Dedifferentiated amniotic fluid mesenchymal stem cell (primary cell): ENCODE results near the gene PDX1.
A peak's percentile ranks its signal among the peaks of the same experiment; 100 is the strongest.

Experiments
- DNase-seq: peaks from one replicate; pipeline ENCODE4 v3.0.0-alpha.2; 2016; ENCODE audit errors: extremely low spot score

Gene PDX1

GRCh38 chr13:27919934-27920676 lies at the start of gene PDX1:
Gene PDX1 (plus strand): TSS chr13:27920000. CDS start chr13:27920139, 139 bp downstream.
- DNase-seq: no peak

- DNase-seq: no peak
Measured at GRCh38 chr13:27878274-27878673, 41.5 kb upstream of the PDX1 start.

- no peak for DNase-seq
Measured at GRCh38 chr13:27889471-27889870, 30.3 kb upstream of the PDX1 start.

- no peak for DNase-seq
Measured at GRCh38 chr13:27896726-27897125, 23.1 kb upstream of the PDX1 start.

GRCh38 chr13:27904719-27905118 lies 15.1 kb upstream of the PDX1 start:
- no peak for DNase-seq

- no peak for DNase-seq
Measured at GRCh38 chr13:27905650-27906049, 14.2 kb upstream of the PDX1 start.

- no peak for DNase-seq
Measured at GRCh38 chr13:27907121-27907787, 12.5 kb upstream of the PDX1 start.

- no peak for DNase-seq
Measured at GRCh38 chr13:27909378-27909777, 10.4 kb upstream of the PDX1 start.

GRCh38 chr13:27911521-27911920 lies 8.3 kb upstream of the PDX1 start:
- DNase-seq: no peak

- no peak for DNase-seq
Measured at GRCh38 chr13:27913160-27913559, 6.6 kb upstream of the PDX1 start.

- DNase-seq: no peak
Measured at GRCh38 chr13:27915301-27916207, 4.2 kb upstream of the PDX1 start.

- DNase-seq: no peak
Measured at GRCh38 chr13:27917121-27917947, 2.5 kb upstream of the PDX1 start.

- DNase-seq: no peak
Measured at GRCh38 chr13:27918041-27918917, 1.5 kb upstream of the PDX1 start.

- DNase-seq: no peak
Measured at GRCh38 chr13:27918918-27919658, 712 bp upstream of the PDX1 start.

- DNase-seq: no peak
Measured at GRCh38 chr13:27919659-27919933, 204 bp upstream of the PDX1 start.

- peak; percentile 15 for DNase-seq
Measured at GRCh38 chr13:27920677-27921420, 1.0 kb downstream of the PDX1 start.

- no peak for DNase-seq
Measured at GRCh38 chr13:27921421-27921960, 1.7 kb downstream of the PDX1 start.

- DNase-seq: no peak
Measured at GRCh38 chr13:27921961-27922882, 2.4 kb downstream of the PDX1 start.
